SU-DHL-6 (cell line): ENCODE results near the gene CBL.

ENCODE experiments used
- CTCF ChIP-seq: fragments of 200-600 bp; sonication (generic); IDR thresholded peaks from one replicate; pipeline ENCODE4 v1.5.1; 2017; ENCODE audit warnings: antibody characterized with exemption, mild to moderate bottlenecking, low read length, moderate library complexity; ENCODE audit not compliant: insufficient read depth, poor library complexity, severe bottlenecking
- EZH2phosphoT487 ChIP-seq: fragments of 200-600 bp; sonication (generic), shearing (Covaris generic); conservative IDR thresholded peaks from 2 replicates; pipeline ENCODE4 v1.6.1; 2018; ENCODE audit warnings: mild to moderate bottlenecking, antibody characterized with exemption, low read length, moderate library complexity, mixed read lengths

- TF ChIP-seq CTCF: no peak
- no peak for TF ChIP-seq EZH2phosphoT487
These were observed 92.6 kb downstream of the CBL start for GRCh38 chr11:119298726-119299125.
